Renal cortex interstitium (tissue), 11 donors: ENCODE data around the gene NQO1. TPM values are rescaled to one million over a fixed set of nuclear protein-coding genes. Genes with fewer than 3 reads are reported as not detected.

Experiments
- DNase-seq, 11 donors: peaks; one replicate each; pipeline ENCODE4 v3.0.0-alpha.2; 2013; ENCODE audit warnings: low read depth in 9 of 11, low spot score in 4 of 11; ENCODE audit errors: extremely low read depth in 1 of 11
- polyA plus RNA-seq, 3 donors: library from polyadenylated mRNA; unstranded; fragments of 120-200 nt; gene quantifications; one replicate each; pipeline ENCODE4 v1.2.1, GENCODE V29; 2013; ENCODE audit not compliant: insufficient read length in 3 of 3

NQO1 gene
- polyA plus RNA-seq, 3 donors: 21.2 to 25.5 (median 21.7) TPM

GRCh38 chr16:69672315-69672997, 53.9 kb downstream of the NQO1 start:
- DNase-seq: no peak

GRCh38 chr16:69669577-69669976, 56.8 kb downstream of the NQO1 start:
- no peak for DNase-seq

- no peak for DNase-seq
These were observed 62.5 kb downstream of the NQO1 start for GRCh38 chr16:69663846-69664245.

GRCh38 chr16:69662901-69663300, 63.5 kb downstream of the NQO1 start:
- no peak for DNase-seq

- no peak for DNase-seq
These were observed 66.2 kb downstream of the NQO1 start for GRCh38 chr16:69660166-69660565.

Other genes starting within 250 kb of the NQO1 start
- gene NFAT5, start 160.6 kb downstream of the NQO1 start, polyA plus RNA-seq: 10 to 100 TPM; 36.5 to 64.6 (median 42.7) TPM
- gene NOB1, start 28.4 kb upstream of the NQO1 start, polyA plus RNA-seq: 10 to 100 TPM; 62.3 to 69.1 (median 67.5) TPM
- 10 to 100 TPM; 41.6 to 55.1 (median 45.4) TPM for gene WWP2, start 35.8 kb upstream of the NQO1 start, polyA plus RNA-seq
- gene CLEC18A, start 224.8 kb upstream of the NQO1 start, polyA plus RNA-seq: 10 to 100 TPM; 47.6 to 92.0 (median 73.5) TPM